ENCODE measurements around the gene ACSL1.

DNA sequence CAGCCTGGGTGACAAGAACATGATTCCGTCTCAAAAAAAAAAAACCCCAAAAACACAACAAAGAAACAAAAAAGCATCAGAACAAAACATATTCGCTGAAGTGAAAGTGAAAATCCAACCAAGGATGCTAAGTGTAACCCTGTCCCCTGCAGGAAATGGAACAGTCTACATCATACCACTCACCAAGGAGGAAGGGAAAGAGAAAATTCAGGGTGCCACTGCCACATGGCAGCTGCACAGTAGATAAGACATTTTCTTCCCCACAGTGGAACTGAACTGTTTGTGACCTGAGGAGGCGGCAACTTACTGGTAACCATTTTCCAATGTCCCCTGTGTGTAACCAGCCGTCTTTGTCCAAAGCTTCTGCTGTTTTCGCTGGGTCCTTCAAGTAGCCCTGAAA is 63.7 kb downstream of the ACSL1 start:
- TF ChIP-seq POLR2A (IDR thresholded peaks at IDR 0.05), result no peak
- TF ChIP-seq, protein P1, sequence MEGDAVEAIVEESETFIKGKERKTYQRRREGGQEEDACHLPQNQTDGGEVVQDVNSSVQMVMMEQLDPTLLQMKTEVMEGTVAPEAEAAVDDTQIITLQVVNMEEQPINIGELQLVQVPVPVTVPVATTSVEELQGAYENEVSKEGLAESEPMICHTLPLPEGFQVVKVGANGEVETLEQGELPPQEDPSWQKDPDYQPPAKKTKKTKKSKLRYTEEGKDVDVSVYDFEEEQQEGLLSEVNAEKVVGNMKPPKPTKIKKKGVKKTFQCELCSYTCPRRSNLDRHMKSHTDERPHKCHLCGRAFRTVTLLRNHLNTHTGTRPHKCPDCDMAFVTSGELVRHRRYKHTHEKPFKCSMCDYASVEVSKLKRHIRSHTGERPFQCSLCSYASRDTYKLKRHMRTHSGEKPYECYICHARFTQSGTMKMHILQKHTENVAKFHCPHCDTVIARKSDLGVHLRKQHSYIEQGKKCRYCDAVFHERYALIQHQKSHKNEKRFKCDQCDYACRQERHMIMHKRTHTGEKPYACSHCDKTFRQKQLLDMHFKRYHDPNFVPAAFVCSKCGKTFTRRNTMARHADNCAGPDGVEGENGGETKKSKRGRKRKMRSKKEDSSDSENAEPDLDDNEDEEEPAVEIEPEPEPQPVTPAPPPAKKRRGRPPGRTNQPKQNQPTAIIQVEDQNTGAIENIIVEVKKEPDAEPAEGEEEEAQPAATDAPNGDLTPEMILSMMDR (IDR thresholded peaks at IDR 0.05), result no peak
